Transverse colon (tissue), 4 donors: Measurements from ENCODE around the gene FAM186B. TPM values are rescaled to one million over a fixed set of nuclear protein-coding genes. Genes with fewer than 3 reads are reported as not detected.

Experiments used
- DNase-seq: peaks from one replicate; pipeline ENCODE4 v3.0.0-alpha.2; 2019
- H3K27ac ChIP-seq, 4 donors: fragments of 200-600 bp; sonication (generic); 2 replicates each; pipeline ENCODE4 v1.5.1; 2016 to 2018; ENCODE audit warnings: inconsistent platforms in 4 of 4
- H3K27me3 ChIP-seq: fragments of 200-600 bp; sonication (generic); 2 replicates; pipeline ENCODE4 v1.5.1; 2017; ENCODE audit warnings: inconsistent platforms
- H3K36me3 ChIP-seq, 4 donors: fragments of 200-600 bp; sonication (generic); 2 replicates each; pipeline ENCODE4 v1.5.1; 2017 to 2019; ENCODE audit warnings: inconsistent platforms in 4 of 4
- H3K4me1 ChIP-seq, 4 donors: fragments of 200-600 bp; sonication (generic); 2 replicates each; pipeline ENCODE4 v1.5.1; 2017 to 2020; ENCODE audit warnings: inconsistent platforms in 4 of 4
- H3K4me3 ChIP-seq, 4 donors: fragments of 200-600 bp; sonication (generic); 1 replicate in 1 of 4; 2 replicates in 3 of 4; pipeline versions ENCODE4 v1.5.1 to v1.6.1; 2017 to 2019; ENCODE audit warnings: inconsistent platforms in 4 of 4
- H3K9me3 ChIP-seq, 2 donors: fragments of 200-600 bp; sonication (generic); 2 replicates each; pipeline ENCODE4 v1.5.1; 2017 to 2019; ENCODE audit warnings: inconsistent platforms in 2 of 2
- EP300 ChIP-seq: sonication (generic); formaldehyde crosslinking; IDR thresholded peaks from one replicate; pipeline ENCODE4 v1.6.1; 2017; ENCODE audit warnings: antibody characterized with exemption, low read depth
- POLR2A ChIP-seq: fragments of 450-650 bp; IDR thresholded peaks from one replicate; pipeline ENCODE4 v1.6.1; 2016; ENCODE audit warnings: antibody characterized with exemption, mild to moderate bottlenecking, moderate library complexity
- POLR2AphosphoS5 ChIP-seq, 3 donors: sonication (generic); formaldehyde crosslinking; IDR thresholded peaks; one replicate each; pipeline ENCODE4 v1.6.1; 2016; ENCODE audit warnings: antibody characterized with exemption in 3 of 3
- WGBS, 2 donors: methylation state at CpG; one replicate each; pipeline ENCODE4 v1.1.5; 2018; ENCODE audit warnings: low coverage in 1 of 2; 5-methylcytosine and 5-hydroxymethylcytosine counted together
- in situ Hi-C, 4 donors: fragments of 200-750 bp; cut with MboI; loops; one replicate each; pipeline versions ENCODE4 v1.15.0 to v1.15.1; 2017; ENCODE audit warnings: low sequenced_read_pairs in 3 of 4, low pct_ligation_motif_present in 1 of 4, low pct_unique_long_range_greater_than_20kb in 1 of 4
- intact Hi-C: fragments of 100-400 bp; cut with DNase I; formaldehyde crosslinking; loops from one replicate; pipeline ENCODE4 v1.15.1; 2023; ENCODE audit warnings: low total_unique reads
- total RNA-seq, 4 donors: library from RNA; depleted of rRNA; stranded (reverse); fragments of >200 nt; gene quantifications; one replicate each; pipeline ENCODE4 v1.1.0, GENCODE V29; 2016
- TF ChIP-seq, protein P1 (sequence below), 5 experiments: fragments of 200-600 bp in 3 of 5; fragments of 450-650 bp in 2 of 5; sonication (generic) in 3 of 5; IDR thresholded peaks; 1 replicate in 2 of 5; 2 replicates in 3 of 5; pipeline ENCODE4 v1.5.1; 2016 to 2017; ENCODE audit warnings: antibody characterized with exemption in 5 of 5, inconsistent platforms in 3 of 5, mild to moderate bottlenecking in 2 of 5, moderate library complexity in 1 of 5

The FAM186B gene
- total RNA-seq, 4 donors from 2014 or later = 0.14 to 0.64 TPM; not detected in 2

DNA sequence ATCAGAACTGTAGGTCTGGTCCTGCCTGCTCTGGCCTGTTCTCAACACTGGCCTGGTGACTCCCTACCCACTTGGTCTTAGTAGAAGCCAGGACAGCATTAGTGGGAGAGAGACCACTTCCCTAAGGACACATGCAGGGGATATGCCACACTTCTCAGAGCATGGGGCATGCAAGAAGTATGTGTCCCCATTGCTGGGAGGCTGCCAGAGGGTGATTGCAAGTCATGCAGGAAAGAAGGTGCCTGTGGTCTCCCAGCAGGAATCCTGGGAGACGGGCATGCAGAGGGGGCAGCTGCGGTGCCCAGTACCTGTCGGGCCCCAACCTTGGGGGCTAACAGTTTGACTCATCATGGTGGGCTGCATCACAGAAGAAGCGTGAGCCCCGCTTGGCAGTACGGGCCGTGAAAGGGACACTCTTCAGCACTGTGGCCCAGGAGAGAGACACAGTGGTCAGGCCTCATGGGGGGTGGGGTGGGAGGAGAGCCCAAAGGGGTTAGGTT, 40.9 kb upstream of the FAM186B start:
- no peak for DNase-seq
- Histone ChIP-seq H3K4me3 (no peak overlapping the region), H3K9me3 (no peaks in the 10 kb centered on the region), H3K36me3 (no peaks in the 10 kb centered on the region), H3K27me3 (no peaks in the 10 kb centered on the region), H3K27ac (no peak overlapping the region), H3K4me1 (peaks cover 0 to 7% (median 0%) of the 10 kb centered on the region in 4 donors)
- in situ Hi-C loops = no loop called here
- WGBS, 2 donors = 91 to 100% methylated on average over 2 to 7 of the region's 7 CpGs
- TF ChIP-seq EP300 (no peak), POLR2A (no peak), POLR2AphosphoS5 (IDR thresholded peaks at IDR 0.05) (no peak)
- TF ChIP-seq, protein P1, sequence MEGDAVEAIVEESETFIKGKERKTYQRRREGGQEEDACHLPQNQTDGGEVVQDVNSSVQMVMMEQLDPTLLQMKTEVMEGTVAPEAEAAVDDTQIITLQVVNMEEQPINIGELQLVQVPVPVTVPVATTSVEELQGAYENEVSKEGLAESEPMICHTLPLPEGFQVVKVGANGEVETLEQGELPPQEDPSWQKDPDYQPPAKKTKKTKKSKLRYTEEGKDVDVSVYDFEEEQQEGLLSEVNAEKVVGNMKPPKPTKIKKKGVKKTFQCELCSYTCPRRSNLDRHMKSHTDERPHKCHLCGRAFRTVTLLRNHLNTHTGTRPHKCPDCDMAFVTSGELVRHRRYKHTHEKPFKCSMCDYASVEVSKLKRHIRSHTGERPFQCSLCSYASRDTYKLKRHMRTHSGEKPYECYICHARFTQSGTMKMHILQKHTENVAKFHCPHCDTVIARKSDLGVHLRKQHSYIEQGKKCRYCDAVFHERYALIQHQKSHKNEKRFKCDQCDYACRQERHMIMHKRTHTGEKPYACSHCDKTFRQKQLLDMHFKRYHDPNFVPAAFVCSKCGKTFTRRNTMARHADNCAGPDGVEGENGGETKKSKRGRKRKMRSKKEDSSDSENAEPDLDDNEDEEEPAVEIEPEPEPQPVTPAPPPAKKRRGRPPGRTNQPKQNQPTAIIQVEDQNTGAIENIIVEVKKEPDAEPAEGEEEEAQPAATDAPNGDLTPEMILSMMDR (IDR thresholded peaks at IDR 0.05) = no peak
- intact Hi-C loops = no loop called here

DNA sequence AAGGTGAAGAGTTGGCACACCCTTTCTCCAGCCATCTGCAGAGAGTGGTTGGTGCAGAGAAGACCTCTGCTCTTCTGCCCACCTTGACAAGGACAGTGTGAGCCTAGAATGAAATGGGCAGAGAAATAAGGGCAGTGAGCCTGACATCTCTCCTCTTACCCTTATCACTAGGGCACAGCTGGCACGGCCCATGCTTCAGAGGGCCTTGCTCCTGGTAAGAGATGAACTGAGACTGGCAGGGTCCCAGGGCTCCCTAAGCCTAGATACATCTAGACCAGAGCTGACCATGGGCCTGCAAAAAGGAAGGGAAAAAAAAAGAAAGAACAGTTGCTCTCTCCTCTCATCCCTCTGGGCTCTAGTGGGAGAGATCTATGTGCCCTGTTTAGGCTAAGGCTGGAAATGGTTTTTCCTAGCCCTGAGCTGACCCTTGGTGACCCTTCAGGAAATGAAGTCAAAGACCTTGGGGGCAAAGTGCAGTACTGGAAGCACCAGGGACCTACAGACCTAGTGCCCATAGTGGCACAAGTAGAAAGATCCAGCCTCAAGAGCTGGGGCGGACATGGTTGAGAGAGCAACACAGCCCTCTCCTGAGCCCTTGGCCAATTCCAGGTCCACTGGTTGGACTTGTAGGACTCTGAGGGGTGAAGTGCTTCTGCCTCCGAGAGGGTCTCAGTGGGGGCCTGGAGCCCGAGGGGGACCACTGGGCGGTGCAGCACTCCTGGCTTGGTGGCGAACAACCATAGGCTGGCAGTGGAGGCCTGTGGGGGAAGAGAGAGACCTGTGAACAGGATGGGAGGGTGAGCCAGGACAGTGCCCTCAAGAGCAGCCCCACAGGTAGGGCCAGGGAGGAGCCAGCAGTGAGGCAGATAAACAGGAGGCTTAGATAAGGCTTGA, 40.0 kb upstream of the FAM186B start:
- H3K36me3 ChIP-seq = no peaks in the 10 kb centered on the region
- no peak overlapping the region for H3K4me3 ChIP-seq
- 96% methylated on average over 6 of the region's 6 CpGs; no CpG with 5 or more reads in 1 of the 2 donors for WGBS, 2 donors
- DNase-seq = no peak
- no peak for TF ChIP-seq POLR2AphosphoS5 (IDR thresholded peaks at IDR 0.05)
- intact Hi-C loops (loop anchor here (2.0 kb wide), 1 partner anchor 61 kb away; the partner anchor contains the start of gene FMNL3), in situ Hi-C loops (no loop called here)
- H3K4me1 ChIP-seq = peaks cover 0 to 7% (median 0%) of the 10 kb centered on the region in 4 donors
- no peak overlapping the region for H3K27ac ChIP-seq
- no peaks in the 10 kb centered on the region for H3K9me3 ChIP-seq
- H3K27me3 ChIP-seq = no peaks in the 10 kb centered on the region

DNA sequence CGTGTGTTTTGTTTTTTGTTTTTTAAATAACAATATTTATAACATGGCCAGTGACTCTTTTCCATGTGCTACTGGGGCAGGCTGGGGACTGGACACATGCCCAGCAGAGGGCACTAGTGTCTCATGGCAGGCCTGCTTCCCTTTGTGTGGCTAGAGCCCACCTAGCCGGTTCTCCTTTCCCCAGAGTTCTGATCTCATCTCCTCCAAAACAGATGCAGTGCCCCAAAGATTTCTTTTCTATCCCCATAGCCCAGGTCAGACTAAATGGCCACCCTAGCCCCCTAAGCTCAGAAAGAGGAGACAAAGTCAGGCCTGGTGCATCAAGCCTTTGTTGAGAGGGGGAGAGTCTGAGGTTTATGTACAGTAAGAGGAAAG, 39.2 kb upstream of the FAM186B start:
- no peak overlapping the region for H3K4me3 ChIP-seq
- no peaks in the 10 kb centered on the region for H3K36me3 ChIP-seq
- WGBS, 2 donors = 0% methylated on average over 1 to 2 of the region's 2 CpGs
- TF ChIP-seq POLR2A (no peak), EP300 (no peak)
- TF ChIP-seq, protein P1 (IDR thresholded peaks at IDR 0.05) = peak; percentile 91 to 94 (median 92)
- H3K4me1 ChIP-seq = peaks cover 0 to 7% (median 0%) of the 10 kb centered on the region in 4 donors
- in situ Hi-C loops = loop anchor here in 3 of 4 donors (5.0 kb wide), 1 partner anchor 63 kb away; the partner anchor contains the start of gene FMNL3 (in 3 of the 3)
- no peaks in the 10 kb centered on the region for H3K27me3 ChIP-seq
- DNase-seq = peak; percentile 80
- no peak overlapping the region for H3K27ac ChIP-seq
- no peaks in the 10 kb centered on the region for H3K9me3 ChIP-seq
- intact Hi-C loops = loop anchor here (2.0 kb wide), 1 partner anchor 62 kb away; the partner anchor contains the start of gene FMNL3

DNA sequence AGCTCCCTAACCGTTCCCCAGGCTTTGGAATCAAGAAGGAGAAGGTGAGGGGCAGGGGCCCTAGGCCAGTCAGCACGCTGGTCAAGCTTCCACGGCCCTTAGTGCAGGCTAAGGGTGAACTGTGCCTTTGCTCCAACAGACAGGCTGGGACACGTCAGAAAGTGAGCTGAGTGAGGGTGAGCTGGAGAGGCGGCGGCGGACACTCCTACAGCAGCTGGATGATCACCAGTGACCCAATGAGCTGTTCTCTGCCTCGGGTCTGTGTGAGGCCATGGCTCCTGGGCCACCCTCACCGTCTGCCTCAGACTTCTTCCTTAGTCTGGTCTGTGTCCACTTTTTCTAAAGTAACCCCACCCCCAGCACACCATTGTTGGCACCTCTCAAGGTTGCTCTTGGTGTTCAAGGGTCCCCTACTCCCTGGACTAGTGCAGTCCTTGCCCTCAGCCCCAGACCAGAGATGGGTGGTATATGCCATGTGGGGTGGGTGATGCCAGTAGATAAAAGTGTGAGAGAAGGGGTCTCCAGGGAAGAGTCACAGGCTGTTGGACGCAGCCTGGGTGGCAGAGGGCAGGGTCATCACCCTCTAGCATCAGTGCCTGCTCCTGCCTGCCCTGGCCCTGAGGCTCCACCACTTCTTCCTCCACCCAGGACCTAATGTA, 38.7 kb upstream of the FAM186B start:
- TF ChIP-seq POLR2AphosphoS5 (IDR thresholded peaks at IDR 0.05) (no peak), EP300 (no peak), POLR2A (no peak)
- TF ChIP-seq, protein P1 (IDR thresholded peaks at IDR 0.05) = no peak
- no peak for DNase-seq
- intact Hi-C loops (loop anchor here (2.0 kb wide), 1 partner anchor 63 kb away; the partner anchor contains the start of gene FMNL3), in situ Hi-C loops (loop anchor here in 3 of 4 donors (5.0 kb wide), 1 partner anchor 63 kb away; the partner anchor contains the start of gene FMNL3 (in 3 of the 3))
- Histone ChIP-seq H3K36me3 (no peaks in the 10 kb centered on the region), H3K27me3 (no peaks in the 10 kb centered on the region), H3K27ac (no peak overlapping the region), H3K4me1 (peaks cover 0 to 7% (median 0%) of the 10 kb centered on the region in 4 donors), H3K4me3 (no peak overlapping the region), H3K9me3 (no peaks in the 10 kb centered on the region)
- 78 to 80% methylated on average over 1 to 10 of the region's 10 CpGs for WGBS, 2 donors
